ENCODE data around the gene CALY. TPM values are rescaled to one million over a fixed set of nuclear protein-coding genes. Genes with fewer than 3 reads are reported as not detected.
A peak's percentile ranks its signal among the peaks of the same experiment; 100 is the strongest.

Gene CALY
- total and polyA plus RNA-seq, 11 donors, result 1.7 TPM; not detected in 10

DNA sequence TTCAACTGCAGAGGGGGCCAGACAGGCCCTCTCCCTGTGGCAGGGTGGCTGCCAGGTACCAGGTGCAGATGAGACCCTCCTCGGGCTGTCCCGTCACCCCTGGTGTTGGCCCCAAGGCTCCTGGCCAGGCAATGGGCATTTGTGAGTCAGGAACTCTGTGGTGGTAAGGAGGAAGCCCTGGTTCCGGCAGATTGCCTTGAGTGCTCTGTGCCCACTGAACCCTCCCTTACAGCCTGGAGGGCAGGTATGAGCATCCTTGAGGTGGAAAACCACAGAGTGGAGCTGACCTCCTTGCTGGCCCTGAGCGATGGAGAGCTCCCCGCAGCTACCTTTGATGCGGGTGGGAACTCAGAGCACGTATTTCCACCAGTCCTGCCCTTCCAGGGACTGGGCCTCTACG lies 44.3 kb upstream of the CALY start:
- H3K9me3 ChIP-seq, result no peaks in the 10 kb centered on the region
- 90 to 97% (median 92%) methylated on average over 7 to 8 of the region's 8 CpGs for WGBS, 4 donors
- peaks cover 0 to 10% (median 0%) of the 10 kb centered on the region in 9 donors for H3K36me3 ChIP-seq
- peaks cover 0 to 25% (median 12%) of the 10 kb centered on the region in 12 donors for H3K4me1 ChIP-seq
- no peak overlapping the region for H3K4me3 ChIP-seq
- TF ChIP-seq, protein P1, sequence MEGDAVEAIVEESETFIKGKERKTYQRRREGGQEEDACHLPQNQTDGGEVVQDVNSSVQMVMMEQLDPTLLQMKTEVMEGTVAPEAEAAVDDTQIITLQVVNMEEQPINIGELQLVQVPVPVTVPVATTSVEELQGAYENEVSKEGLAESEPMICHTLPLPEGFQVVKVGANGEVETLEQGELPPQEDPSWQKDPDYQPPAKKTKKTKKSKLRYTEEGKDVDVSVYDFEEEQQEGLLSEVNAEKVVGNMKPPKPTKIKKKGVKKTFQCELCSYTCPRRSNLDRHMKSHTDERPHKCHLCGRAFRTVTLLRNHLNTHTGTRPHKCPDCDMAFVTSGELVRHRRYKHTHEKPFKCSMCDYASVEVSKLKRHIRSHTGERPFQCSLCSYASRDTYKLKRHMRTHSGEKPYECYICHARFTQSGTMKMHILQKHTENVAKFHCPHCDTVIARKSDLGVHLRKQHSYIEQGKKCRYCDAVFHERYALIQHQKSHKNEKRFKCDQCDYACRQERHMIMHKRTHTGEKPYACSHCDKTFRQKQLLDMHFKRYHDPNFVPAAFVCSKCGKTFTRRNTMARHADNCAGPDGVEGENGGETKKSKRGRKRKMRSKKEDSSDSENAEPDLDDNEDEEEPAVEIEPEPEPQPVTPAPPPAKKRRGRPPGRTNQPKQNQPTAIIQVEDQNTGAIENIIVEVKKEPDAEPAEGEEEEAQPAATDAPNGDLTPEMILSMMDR (IDR thresholded peaks at IDR 0.05), result no peak
- H3K27me3 ChIP-seq, result no peaks in the 10 kb centered on the region
- H3K27ac ChIP-seq, result no peak overlapping the region
- DNase-seq (no peak), ATAC-seq (no peak)
- intact Hi-C loops (cut with DNase I), result no loop called here

DNA sequence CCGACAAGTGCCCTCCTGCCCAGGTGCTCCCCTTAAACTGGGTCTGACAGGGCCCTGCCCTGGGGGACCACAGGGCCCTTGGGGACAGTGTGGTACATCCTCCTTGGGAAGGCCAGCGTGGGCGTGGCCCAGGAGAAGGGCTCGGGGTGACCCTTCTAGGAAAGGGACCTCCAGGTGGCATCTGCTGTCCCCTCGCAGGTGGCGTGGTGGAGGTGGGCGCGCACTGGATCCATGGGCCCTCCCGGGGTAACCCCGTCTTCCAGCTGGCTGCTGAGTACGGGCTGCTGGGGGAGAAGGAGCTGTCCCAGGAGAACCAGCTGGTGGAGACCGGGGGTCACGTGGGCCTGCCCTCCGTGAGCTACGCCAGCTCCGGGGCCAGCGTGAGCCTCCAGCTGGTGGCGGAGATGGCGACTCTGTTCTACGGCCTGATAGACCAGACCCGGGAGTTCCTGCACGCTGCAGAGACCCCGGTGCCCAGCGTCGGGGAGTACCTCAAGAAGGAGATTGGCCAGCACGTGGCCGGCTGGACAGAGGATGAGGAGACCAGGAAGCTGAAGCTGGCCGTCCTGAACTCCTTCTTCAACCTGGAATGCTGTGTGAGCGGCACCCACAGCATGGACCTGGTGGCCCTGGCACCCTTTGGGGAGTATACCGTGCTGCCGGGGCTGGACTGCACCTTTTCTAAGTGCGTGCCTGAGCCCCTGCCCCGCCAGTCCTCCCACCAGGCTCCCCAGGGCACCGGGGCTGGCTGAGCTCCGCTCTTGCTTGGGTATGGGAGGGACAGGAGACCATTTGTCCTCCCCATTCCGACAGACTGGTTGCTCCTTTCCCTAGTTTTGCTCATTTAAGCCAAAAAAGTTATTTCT lies 43.3 kb upstream of the CALY start:
- Histone ChIP-seq H3K4me3 (peak overlapping the region; percentile 67 to 99 (median 90)), H3K27me3 (no peaks in the 10 kb centered on the region), H3K9me3 (no peaks in the 10 kb centered on the region), H3K4me1 (peaks cover 0 to 25% (median 12%) of the 10 kb centered on the region in 12 donors), H3K36me3 (peaks cover 0 to 10% (median 0%) of the 10 kb centered on the region in 9 donors), H3K27ac (peak overlapping the region in 8 of 12 donors; percentile 62 to 81 (median 71))
- WGBS, 4 donors, result 91 to 95% (median 93%) methylated on average over 25 to 36 of the region's 36 CpGs
- peak in 2 of 4 donors; percentile 3 to 4 for ATAC-seq
- TF ChIP-seq, protein P1 (IDR thresholded peaks at IDR 0.05), result no peak
- TF ChIP-seq POLR2A (IDR thresholded peaks at IDR 0.05), result no peak
- peak in 1 of 5 donors; percentile 53 for DNase-seq
- intact Hi-C loops (cut with DNase I), result loop anchor here in 1 of 10 donors (5.0 kb wide), 1 partner anchor 73 kb away; the partner anchor contains the start of genes TUBGCP2 and ZNF511

DNA sequence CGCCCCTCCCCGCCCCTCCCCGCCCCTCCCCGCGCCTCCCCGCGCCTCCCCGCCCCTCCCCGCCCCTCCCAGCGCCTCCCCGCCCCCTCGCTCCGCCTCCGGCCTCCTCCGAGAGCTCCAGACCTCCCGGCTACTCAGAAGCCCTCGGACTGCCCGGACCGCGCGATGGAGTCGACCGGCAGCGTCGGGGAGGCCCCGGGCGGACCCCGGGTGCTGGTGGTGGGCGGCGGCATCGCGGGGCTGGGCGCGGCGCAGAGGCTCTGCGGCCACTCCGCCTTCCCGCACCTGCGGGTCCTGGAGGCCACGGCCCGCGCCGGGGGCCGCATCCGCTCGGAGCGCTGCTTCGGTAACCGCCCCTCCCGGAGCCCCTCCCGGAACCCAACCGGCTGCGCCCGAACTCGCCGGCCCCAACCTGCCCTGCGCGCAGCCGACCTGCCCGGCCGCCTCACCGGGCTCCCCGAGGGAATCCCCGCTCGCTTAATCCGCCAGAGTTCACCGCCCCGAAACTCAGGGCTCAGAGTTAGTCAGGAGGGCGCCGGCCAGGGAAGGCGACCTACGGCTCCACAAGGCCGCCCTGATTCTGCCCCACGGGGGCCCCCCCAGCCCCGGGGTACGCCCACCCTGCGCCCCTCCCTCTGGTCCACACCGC lies 42.6 kb upstream of the CALY start, which contains the start of gene PAOX:
Gene PAOX (plus strand): TSS at position 111 of the 649 bp plus-strand sequence. CDS start 55 bp downstream, at position 166.
- Histone ChIP-seq H3K27me3 (no peaks in the 10 kb centered on the region), H3K36me3 (peaks cover 0 to 7% (median 0%) of the 10 kb centered on the region in 9 donors), H3K9me3 (no peaks in the 10 kb centered on the region), H3K4me1 (peaks cover 0 to 27% (median 13%) of the 10 kb centered on the region in 12 donors), H3K4me3 (peak within 1 kb of the TSS; percentile 68 to 99 (median 92)), H3K27ac (peak within 1 kb of the TSS; percentile 54 to 88 (median 81))
- peak; percentile 22 to 74 (median 68) for ATAC-seq
- peak; percentile 78 to 90 (median 83) for DNase-seq
- intact Hi-C loops (cut with DNase I), result loop anchor here in 1 of 10 donors (5.0 kb wide), 1 partner anchor 72 kb away; the partner anchor contains the start of genes TUBGCP2 and ZNF511
- TF ChIP-seq, protein P1 (IDR thresholded peaks at IDR 0.05), result no peak
- peak in 1 of 2 donors; percentile 21 for TF ChIP-seq POLR2A (IDR thresholded peaks at IDR 0.05)
- 5 to 12% (median 5%) methylated on average over 16 to 67 of the region's 78 CpGs for WGBS, 4 donors

All from heart left ventricle (tissue), 16 donors.